Spleen (tissue), 11 donors: ENCODE results near the gene ZNF236. TPM values are rescaled to one million over a fixed set of nuclear protein-coding genes. Genes with fewer than 3 reads are reported as not detected.
A peak's percentile ranks its signal among the peaks of the same experiment; 100 is the strongest.

ENCODE experiments used
- DNase-seq: peaks from one replicate; pipeline ENCODE4 v3.0.0-alpha.2; 2020
- H3K27ac ChIP-seq, 8 donors: fragments of 200-600 bp; sonication (generic) in 7 of 8; 1 replicate in 4 of 8; 2 replicates in 4 of 8; pipeline versions ENCODE4 v1.5.0 to v1.8.0; 2016 to 2021; ENCODE audit warnings: inconsistent platforms in 4 of 8, mild to moderate bottlenecking in 4 of 8, moderate library complexity in 1 of 8
- H3K27me3 ChIP-seq, 7 donors: fragments of 200-600 bp; sonication (generic) in 6 of 7; replicated peaks in 1 of 7; 1 replicate in 4 of 7; 2 replicates in 3 of 7; pipeline versions ENCODE4 v1.5.0 to v1.8.0; 2016 to 2021; ENCODE audit warnings: inconsistent platforms in 3 of 7, mild to moderate bottlenecking in 1 of 7
- H3K36me3 ChIP-seq, 6 donors: fragments of 200-600 bp; sonication (generic) in 5 of 6; 1 replicate in 4 of 6; 2 replicates in 2 of 6; pipeline versions ENCODE4 v1.5.0 to v1.8.0; 2016 to 2021; ENCODE audit warnings: inconsistent platforms in 2 of 6
- H3K4me1 ChIP-seq, 6 donors: fragments of 200-600 bp; sonication (generic) in 5 of 6; 1 replicate in 3 of 6; 2 replicates in 3 of 6; pipeline versions ENCODE4 v1.5.0 to v1.8.0; 2016 to 2021; ENCODE audit warnings: inconsistent platforms in 3 of 6
- H3K4me3 ChIP-seq, 8 donors: fragments of 200-600 bp; sonication (generic) in 7 of 8; 1 replicate in 4 of 8; 2 replicates in 4 of 8; pipeline versions ENCODE4 v1.5.0 to v1.8.0; 2016 to 2021; ENCODE audit warnings: inconsistent platforms in 4 of 8, mild to moderate bottlenecking in 4 of 8, moderate library complexity in 2 of 8
- H3K9me3 ChIP-seq, 8 donors: fragments of 200-600 bp; sonication (generic) in 7 of 8; 1 replicate in 4 of 8; 2 replicates in 4 of 8; pipeline versions ENCODE4 v1.5.0 to v1.8.0; 2016 to 2021; ENCODE audit warnings: inconsistent platforms in 4 of 8
- CTCF ChIP-seq, 11 experiments: fragments of 200-600 bp in 7 of 11; fragments of 450-650 bp in 4 of 11; sonication (generic) in 4 of 11; IDR thresholded peaks in 8 of 11; conservative IDR thresholded peaks in 3 of 11; 1 replicate in 7 of 11; 2 replicates in 4 of 11; pipeline versions ENCODE4 v1.4.0 to v1.8.0; 2016 to 2021; ENCODE audit warnings: antibody characterized with exemption in 11 of 11, inconsistent platforms in 4 of 11, mild to moderate bottlenecking in 1 of 11
- POLR2A ChIP-seq, 3 donors: fragments of 450-650 bp; IDR thresholded peaks; one replicate each; pipeline ENCODE4 v1.5.1; 2017; ENCODE audit warnings: antibody characterized with exemption in 3 of 3, mild to moderate bottlenecking in 1 of 3
- POLR2AphosphoS5 ChIP-seq, 3 donors: sonication (generic); formaldehyde crosslinking; IDR thresholded peaks; one replicate each; pipeline ENCODE4 v1.5.1; 2017; ENCODE audit warnings: antibody characterized with exemption in 3 of 3
- WGBS, 5 donors: extraction: QIAGEN DNeasy Blood & Tissue Kit in 3 of 5; methylation state at CpG; one replicate each; pipeline versions ENCODE4 v1.1.5 to v1.1.7; 2013 to 2018; 5-methylcytosine and 5-hydroxymethylcytosine counted together
- intact Hi-C: fragments of 100-400 bp; cut with DNase I; formaldehyde crosslinking; loops from one replicate; pipeline ENCODE4 v1.15.0; 2023; ENCODE audit warnings: low total_unique reads
- polyA plus RNA-seq, 3 donors: library from polyadenylated mRNA; stranded (reverse); fragments of 200-250 nt; gene quantifications; one replicate each; pipeline ENCODE4 v1.2.1, GENCODE V29; 2013
- total RNA-seq, 7 donors: library from RNA; depleted of rRNA in 3 of 7; stranded (reverse); fragments of >200 nt in 3 of 7; fragmentation: NEBNext Ultra II Directional in 4 of 7; extraction: Animal tissue kit (Norgen Biotek cat#: 25700) in 4 of 7; gene quantifications; one replicate each; pipeline versions ENCODE4 v1.1.0 to v1.2.1, GENCODE V29; 2016 to 2021
- donor health status: healthy with polysubstance abuse.
- donor health status: DM: no; HTN: no; CAD: no; lungs with moderate emphysema.
- donor health status: DM: no; HTN: no; CAD: no.
- donor health status: Bipolar disorder and iron deficiency.
- donor health status: healthy.
- donor health status: DM: no; HTN: no; CAD: no.
- donor health status: DM: yes; HTN: yes; CAD: no.

Gene ZNF236
- total and polyA plus RNA-seq, 10 donors: 1.5 to 25.4 (median 19.9) TPM

- no peak overlapping the region for H3K4me3 ChIP-seq
- no peaks in the 10 kb centered on the region for H3K9me3 ChIP-seq
- intact Hi-C loops: no loop called here
- no peaks in the 10 kb centered on the region for H3K27me3 ChIP-seq
- WGBS, 5 donors: 79 to 93% (median 85%) methylated on average over 7 of the region's 7 CpGs
- no peaks in the 10 kb centered on the region for H3K36me3 ChIP-seq
- TF ChIP-seq POLR2A (IDR thresholded peaks at IDR 0.05) (no peak), POLR2AphosphoS5 (IDR thresholded peaks at IDR 0.05) (no peak), CTCF (IDR thresholded peaks at IDR 0.05 in 8 of 11, conservative IDR thresholded peaks at IDR 0.05 in 3 of 11) (no peak)
- H3K4me1 ChIP-seq: peaks cover 4 to 13% (median 8%) of the 10 kb centered on the region in 6 donors
- H3K27ac ChIP-seq: no peak overlapping the region
- no peak for DNase-seq
These were observed 174.1 kb downstream of the ZNF236 start for GRCh38 chr18:76996429-76996828.

- no peaks in the 10 kb centered on the region for H3K36me3 ChIP-seq
- H3K9me3 ChIP-seq: no peaks in the 10 kb centered on the region
- H3K4me3 ChIP-seq: no peak overlapping the region
- no peak overlapping the region for H3K27ac ChIP-seq
- no peaks in the 10 kb centered on the region for H3K27me3 ChIP-seq
- intact Hi-C loops: no loop called here
- TF ChIP-seq CTCF (IDR thresholded peaks at IDR 0.05 in 8 of 11, conservative IDR thresholded peaks at IDR 0.05 in 3 of 11) (no peak), POLR2A (IDR thresholded peaks at IDR 0.05) (no peak), POLR2AphosphoS5 (IDR thresholded peaks at IDR 0.05) (no peak)
- H3K4me1 ChIP-seq: peaks cover 4 to 13% (median 8%) of the 10 kb centered on the region in 6 donors
- WGBS, 5 donors: 89 to 95% (median 93%) methylated on average over 31 to 38 of the region's 38 CpGs
- no peak for DNase-seq
These were observed 175.8 kb downstream of the ZNF236 start for GRCh38 chr18:76997951-76998808.

- Histone ChIP-seq H3K27ac (no peak overlapping the region), H3K4me3 (no peak overlapping the region), H3K9me3 (no peaks in the 10 kb centered on the region), H3K4me1 (peaks cover 4 to 18% (median 8%) of the 10 kb centered on the region in 6 donors), H3K27me3 (no peaks in the 10 kb centered on the region), H3K36me3 (no peaks in the 10 kb centered on the region)
- intact Hi-C loops: no loop called here
- no peak for DNase-seq
- WGBS, 5 donors: 86 to 92% (median 89%) methylated on average over 13 of the region's 13 CpGs
- no peak for TF ChIP-seq POLR2A (IDR thresholded peaks at IDR 0.05)
These were observed 176.7 kb downstream of the ZNF236 start for GRCh38 chr18:76999077-76999476.

- Histone ChIP-seq H3K27me3 (no peaks in the 10 kb centered on the region), H3K36me3 (no peaks in the 10 kb centered on the region), H3K9me3 (no peaks in the 10 kb centered on the region), H3K4me3 (peak overlapping the region in 1 of 8 donors; percentile 23), H3K4me1 (peaks cover 8 to 33% (median 22%) of the 10 kb centered on the region in 6 donors), H3K27ac (peak overlapping the region in 1 of 8 donors; percentile 24)
- TF ChIP-seq POLR2A (IDR thresholded peaks at IDR 0.05) (no peak), POLR2AphosphoS5 (IDR thresholded peaks at IDR 0.05) (peak in 2 of 3 donors; percentile 51 to 52), CTCF (IDR thresholded peaks at IDR 0.05 in 8 of 11, conservative IDR thresholded peaks at IDR 0.05 in 3 of 11) (peak; percentile 65 to 97 (median 90))
- WGBS, 5 donors: 24 to 33% (median 29%) methylated on average over 11 of the region's 11 CpGs
- intact Hi-C loops: loop anchor here (5.0 kb wide), 2 partner anchors 52 to 212 kb away; no protein-coding TSS in a partner anchor
- peak; percentile 89 for DNase-seq
These were observed 178.2 kb downstream of the ZNF236 start for GRCh38 chr18:77000527-77000926.
